Measurements from ENCODE around the gene LRRC75A. TPM values are rescaled to one million over a fixed set of nuclear protein-coding genes. Genes with fewer than 3 reads are reported as not detected.

The LRRC75A gene
- total RNA-seq, 4 donors from 2014 or later = 0.11 to 0.38 TPM; not detected in 2

DNA sequence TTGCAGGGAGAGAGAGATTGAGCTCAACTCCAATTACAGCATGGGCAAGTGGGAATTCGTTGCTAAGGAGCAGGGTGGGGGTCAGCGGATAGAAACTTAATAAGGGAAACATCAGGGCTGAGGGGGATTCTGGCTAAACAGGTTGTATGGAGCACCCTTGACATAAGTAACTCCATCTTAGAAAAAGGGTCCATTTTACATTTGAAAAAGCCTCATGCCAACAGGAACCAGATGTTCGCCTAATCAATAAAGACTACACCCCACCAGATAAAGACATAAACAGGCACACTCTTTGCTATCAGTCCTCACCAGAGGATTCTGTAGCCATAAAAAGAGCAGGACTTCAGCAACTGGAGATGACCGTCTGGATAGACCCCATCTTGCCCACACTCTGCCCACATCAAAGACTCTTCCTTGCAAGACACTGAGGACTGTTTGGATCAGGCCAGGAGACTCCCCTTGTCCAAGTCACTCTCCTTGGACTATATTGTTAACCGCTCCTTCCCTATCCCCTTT, 1.6 kb upstream of the LRRC75A start:
- Histone ChIP-seq H3K4me1 (peaks cover 5 to 20% (median 15%) of the 10 kb centered on the region in 3 donors), H3K27me3 (peaks cover 0 to 71% (median 0%) of the 10 kb centered on the region in 4 donors), H3K27ac (no peak overlapping the region), H3K9me3 (no peaks in the 10 kb centered on the region), H3K4me3 (no peak overlapping the region), H3K36me3 (no peaks in the 10 kb centered on the region)
- DNase-seq = no peak
- intact Hi-C loops (cut with DNase I) = no loop called here
- WGBS, 2 donors = 83 to 86% methylated on average over 5 of the region's 5 CpGs
- TF ChIP-seq, protein P1, sequence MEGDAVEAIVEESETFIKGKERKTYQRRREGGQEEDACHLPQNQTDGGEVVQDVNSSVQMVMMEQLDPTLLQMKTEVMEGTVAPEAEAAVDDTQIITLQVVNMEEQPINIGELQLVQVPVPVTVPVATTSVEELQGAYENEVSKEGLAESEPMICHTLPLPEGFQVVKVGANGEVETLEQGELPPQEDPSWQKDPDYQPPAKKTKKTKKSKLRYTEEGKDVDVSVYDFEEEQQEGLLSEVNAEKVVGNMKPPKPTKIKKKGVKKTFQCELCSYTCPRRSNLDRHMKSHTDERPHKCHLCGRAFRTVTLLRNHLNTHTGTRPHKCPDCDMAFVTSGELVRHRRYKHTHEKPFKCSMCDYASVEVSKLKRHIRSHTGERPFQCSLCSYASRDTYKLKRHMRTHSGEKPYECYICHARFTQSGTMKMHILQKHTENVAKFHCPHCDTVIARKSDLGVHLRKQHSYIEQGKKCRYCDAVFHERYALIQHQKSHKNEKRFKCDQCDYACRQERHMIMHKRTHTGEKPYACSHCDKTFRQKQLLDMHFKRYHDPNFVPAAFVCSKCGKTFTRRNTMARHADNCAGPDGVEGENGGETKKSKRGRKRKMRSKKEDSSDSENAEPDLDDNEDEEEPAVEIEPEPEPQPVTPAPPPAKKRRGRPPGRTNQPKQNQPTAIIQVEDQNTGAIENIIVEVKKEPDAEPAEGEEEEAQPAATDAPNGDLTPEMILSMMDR (IDR thresholded peaks at IDR 0.05) = no peak
- no peak for TF ChIP-seq POLR2A (IDR thresholded peaks at IDR 0.05)

DNA sequence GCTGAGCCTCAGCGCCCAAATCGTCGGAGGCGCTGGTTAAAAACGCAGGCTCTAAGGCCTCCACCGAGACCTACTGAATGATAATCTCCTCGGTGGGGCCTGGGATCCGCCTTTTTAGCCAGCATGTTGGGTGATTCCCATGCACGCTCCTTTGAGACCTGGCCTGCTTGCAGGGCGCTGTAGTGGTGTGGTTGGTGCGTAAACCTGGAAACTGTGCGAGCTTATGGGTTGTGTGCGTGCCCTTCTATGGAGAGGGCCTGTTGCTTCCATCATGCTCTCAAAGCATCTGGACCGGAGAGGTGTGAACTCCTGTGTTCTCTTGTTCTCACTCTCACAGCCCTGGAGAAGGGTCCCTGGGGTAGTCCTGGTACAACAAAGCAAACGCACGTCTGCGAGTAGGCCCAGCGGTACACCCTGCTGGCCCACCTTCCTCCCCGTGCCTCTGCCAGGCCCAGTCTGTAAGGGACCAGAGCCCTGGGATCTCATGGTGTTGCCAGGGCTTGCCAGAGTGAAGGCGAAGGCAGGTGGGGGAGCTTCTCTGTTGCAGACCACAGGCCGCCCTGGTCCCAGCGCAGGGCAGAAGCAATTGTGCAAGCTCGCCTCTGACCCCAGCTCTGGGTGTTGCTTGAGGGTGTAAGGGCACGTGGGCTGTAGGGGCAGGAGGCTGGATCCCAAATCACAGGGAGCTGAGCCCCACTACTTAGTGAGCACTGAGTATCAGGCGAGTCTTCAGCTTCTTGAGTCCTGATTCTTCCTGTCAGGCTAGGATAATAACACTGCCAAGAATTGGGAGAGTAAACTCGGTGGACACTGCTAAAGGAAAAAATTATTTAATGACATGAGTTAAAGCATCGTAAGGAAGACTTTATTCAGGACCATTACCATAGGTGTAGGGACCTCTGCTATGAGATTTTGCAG, 879 bp upstream of the LRRC75A start:
- no peak for TF ChIP-seq POLR2A (IDR thresholded peaks at IDR 0.05)
- TF ChIP-seq, protein P1 (IDR thresholded peaks at IDR 0.05) = no peak
- no peaks in the 10 kb centered on the region for H3K36me3 ChIP-seq
- H3K4me1 ChIP-seq = peaks cover 5 to 20% (median 15%) of the 10 kb centered on the region in 3 donors
- no peak for DNase-seq
- no peaks in the 10 kb centered on the region for H3K9me3 ChIP-seq
- H3K27ac ChIP-seq = peak overlapping the region in 1 of 4 donors; percentile 46
- intact Hi-C loops (cut with DNase I) = no loop called here
- H3K4me3 ChIP-seq = peak overlapping the region; percentile 41 to 79 (median 58)
- H3K27me3 ChIP-seq = peaks cover 0 to 71% (median 0%) of the 10 kb centered on the region in 4 donors
- 72 to 76% methylated on average over 12 to 15 of the region's 27 CpGs for WGBS, 2 donors

DNA sequence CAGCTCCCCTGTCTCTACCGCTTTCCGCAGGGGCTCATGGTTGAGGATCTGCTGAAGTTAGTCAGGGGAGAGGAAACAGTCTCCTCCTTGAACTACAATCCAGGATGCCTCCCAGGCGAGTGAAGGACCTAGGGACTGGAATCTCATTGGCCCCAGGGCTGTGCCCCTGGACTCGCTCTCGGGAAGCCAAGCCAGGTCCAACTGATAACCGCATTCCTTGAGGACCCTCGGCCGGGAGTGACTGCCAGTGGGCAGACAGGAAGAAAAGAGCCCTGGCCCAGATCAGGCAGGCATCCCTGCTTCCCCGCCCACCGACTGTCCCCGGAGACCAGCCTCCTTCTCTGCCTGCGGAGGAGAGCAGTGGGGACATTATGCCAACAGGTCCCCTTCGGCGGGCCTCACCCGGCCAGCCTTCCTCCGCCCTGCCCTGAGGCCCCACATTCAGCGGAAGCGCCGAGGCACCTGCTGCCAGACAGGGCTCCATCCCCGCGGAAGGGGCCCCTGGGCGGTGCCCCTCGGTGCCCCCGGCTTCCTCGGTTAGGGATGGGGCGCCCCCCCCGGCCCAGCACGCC, 776 bp downstream of the LRRC75A start:
- Histone ChIP-seq H3K36me3 (no peaks in the 10 kb centered on the region), H3K9me3 (no peaks in the 10 kb centered on the region), H3K27ac (peak overlapping the region in 2 of 4 donors; percentile 24 to 33), H3K4me3 (peak overlapping the region; percentile 41 to 79 (median 58)), H3K4me1 (peaks cover 15 to 32% (median 15%) of the 10 kb centered on the region in 3 donors), H3K27me3 (peaks cover 0 to 62% (median 0%) of the 10 kb centered on the region in 4 donors)
- 10% methylated on average over 2 of the region's 28 CpGs; no CpG with 5 or more reads in 1 of the 2 donors for WGBS, 2 donors
- TF ChIP-seq, protein P1 (IDR thresholded peaks at IDR 0.05) = no peak
- TF ChIP-seq POLR2A (IDR thresholded peaks at IDR 0.05) = no peak
- DNase-seq = no peak
- intact Hi-C loops (cut with DNase I) = no loop called here

DNA sequence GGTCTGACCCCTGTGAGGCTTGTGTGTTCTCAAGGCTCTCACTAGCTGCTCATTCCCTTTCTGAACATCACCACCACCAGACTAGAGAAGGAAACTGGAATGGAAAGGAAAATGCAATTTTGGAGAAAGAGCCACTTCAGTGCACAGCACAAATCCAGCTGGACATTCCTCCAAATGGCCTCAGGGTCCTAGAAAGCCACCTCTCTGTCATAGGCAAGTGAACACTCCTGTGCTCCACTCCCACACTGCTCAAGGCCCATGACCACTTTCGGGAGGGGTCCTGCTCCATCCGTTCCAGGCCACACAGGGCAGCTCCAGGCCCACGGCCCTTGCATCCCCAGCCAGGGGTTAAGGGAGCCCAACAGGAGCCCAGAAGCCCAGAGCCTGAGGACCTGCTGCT, 2.6 kb downstream of the LRRC75A start:
- WGBS, 2 donors = 82% methylated on average over 2 of the region's 3 CpGs; no CpG with 5 or more reads in 1 of the 2 donors
- DNase-seq = no peak
- Histone ChIP-seq H3K4me3 (no peak overlapping the region), H3K27me3 (peaks cover 0 to 58% (median 0%) of the 10 kb centered on the region in 4 donors), H3K9me3 (no peaks in the 10 kb centered on the region), H3K4me1 (peaks cover 15 to 46% (median 22%) of the 10 kb centered on the region in 3 donors), H3K27ac (no peak overlapping the region), H3K36me3 (no peaks in the 10 kb centered on the region)
- TF ChIP-seq, protein P1 (IDR thresholded peaks at IDR 0.05) = no peak
- no peak for TF ChIP-seq POLR2A (IDR thresholded peaks at IDR 0.05)
- intact Hi-C loops (cut with DNase I) = no loop called here

DNA sequence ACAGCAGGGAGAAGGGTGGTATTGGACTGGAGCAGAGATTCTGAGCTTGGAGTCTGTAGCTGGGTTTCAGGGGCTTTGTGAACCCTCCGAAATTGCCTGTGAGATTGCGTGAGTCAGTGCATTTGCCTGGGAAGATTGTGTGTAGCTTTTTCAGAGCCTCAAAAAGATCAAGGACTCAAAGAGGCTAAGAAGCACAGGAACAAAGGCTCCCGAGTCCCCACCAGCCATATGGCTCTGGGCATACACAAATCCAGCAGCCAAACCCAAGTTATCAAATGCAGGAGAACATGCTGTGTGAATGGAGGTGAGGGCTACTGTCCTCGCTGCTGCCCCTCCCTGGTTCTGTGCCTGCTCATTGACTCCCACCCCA, 3.0 kb downstream of the LRRC75A start:
- DNase-seq = no peak
- peaks cover 0 to 53% (median 0%) of the 10 kb centered on the region in 4 donors for H3K27me3 ChIP-seq
- no peak overlapping the region for H3K4me3 ChIP-seq
- no peaks in the 10 kb centered on the region for H3K36me3 ChIP-seq
- intact Hi-C loops (cut with DNase I) = no loop called here
- TF ChIP-seq, protein P1 (IDR thresholded peaks at IDR 0.05) = no peak
- no peak for TF ChIP-seq POLR2A (IDR thresholded peaks at IDR 0.05)
- 92 to 100% methylated on average over 1 to 4 of the region's 4 CpGs for WGBS, 2 donors
- peaks cover 15 to 50% (median 22%) of the 10 kb centered on the region in 3 donors for H3K4me1 ChIP-seq
- H3K9me3 ChIP-seq = no peaks in the 10 kb centered on the region
- no peak overlapping the region for H3K27ac ChIP-seq
